ENCODE measurements around the gene LAMTOR5. TPM values are rescaled to one million over a fixed set of nuclear protein-coding genes. Genes with fewer than 3 reads are reported as not detected.

LAMTOR5 gene
- total and polyA plus RNA-seq, 4 donors = 73.6 to 329 (median 127) TPM

DNA sequence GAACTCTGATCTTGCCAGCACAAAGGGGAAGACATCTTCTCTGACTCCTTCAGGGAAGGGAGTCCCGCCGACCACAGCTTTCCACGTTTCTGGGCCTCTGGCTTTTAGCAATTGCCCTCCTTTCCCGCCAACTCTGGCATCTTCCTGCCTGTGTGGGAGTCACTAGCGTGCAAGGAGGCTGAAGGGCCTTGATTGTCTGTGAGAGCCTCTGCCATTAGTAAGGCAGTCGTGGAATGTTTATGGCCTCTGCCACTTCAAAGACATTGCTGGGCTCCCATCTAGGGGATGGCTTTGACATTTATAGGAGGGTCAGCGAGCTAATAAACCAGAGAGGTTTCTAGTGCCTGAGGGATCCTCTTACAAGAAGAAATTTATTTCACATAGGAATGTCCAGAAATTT is 29.1 kb upstream of the LAMTOR5 start:
- no peaks in the 10 kb centered on the region for H3K27me3 ChIP-seq (ENCODE audit: control insufficient read depth in 1 of 2, insufficient read depth in 2 of 2, low read length in 1 of 2)
- DNase-seq (no peak), ATAC-seq (ENCODE audit: low FRiP score) (no peak)
- no peaks in the 10 kb centered on the region for H3K4me1 ChIP-seq (ENCODE audit: control insufficient read depth in 1 of 2, insufficient read depth in 2 of 2, low read length in 2 of 2)
- no peaks in the 10 kb centered on the region for H3K9me3 ChIP-seq (ENCODE audit: control insufficient read depth, low read length)
- H3K27ac ChIP-seq (ENCODE audit: low read depth in 1 of 2, low read length in 2 of 2) = no peak overlapping the region
- H3K4me3 ChIP-seq (ENCODE audit: low read length in 2 of 2) = no peak overlapping the region
- 72 to 75% methylated on average over 7 of the region's 7 CpGs for WGBS, 2 donors
- H3K36me3 ChIP-seq (ENCODE audit: control insufficient read depth in 1 of 2, insufficient read depth in 2 of 2, low read length in 1 of 2) = no peaks in the 10 kb centered on the region
- intact Hi-C loops (cut with DNase I) = no loop called here

DNA sequence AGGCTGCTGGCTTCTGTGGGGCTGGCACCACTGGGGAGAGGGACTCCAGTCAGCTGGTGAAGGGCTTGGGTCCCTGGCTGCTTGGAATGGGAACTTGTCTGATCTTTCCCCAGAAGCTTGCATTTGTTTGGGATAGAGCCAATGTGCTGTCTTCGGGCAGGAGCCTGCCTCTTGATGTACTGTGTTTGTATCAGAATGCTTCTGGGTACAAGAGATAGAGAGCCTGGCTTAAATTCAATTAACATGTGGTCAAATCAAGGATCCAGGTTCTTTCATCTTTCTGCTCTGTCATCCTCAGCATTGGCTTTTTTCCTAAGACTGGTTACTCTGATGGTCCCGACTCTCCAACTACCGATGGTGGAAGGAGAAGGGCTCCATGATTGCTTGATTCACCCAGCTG is 27.5 kb upstream of the LAMTOR5 start:
- no peak for DNase-seq
- WGBS, 2 donors = 85 to 86% methylated on average over 3 of the region's 3 CpGs
- Histone ChIP-seq H3K36me3 (ENCODE audit: control insufficient read depth in 1 of 2, insufficient read depth in 2 of 2, low read length in 1 of 2) (no peaks in the 10 kb centered on the region), H3K4me3 (ENCODE audit: low read length in 2 of 2) (no peak overlapping the region), H3K9me3 (ENCODE audit: control insufficient read depth, low read length) (no peaks in the 10 kb centered on the region), H3K27me3 (ENCODE audit: control insufficient read depth in 1 of 2, insufficient read depth in 2 of 2, low read length in 1 of 2) (no peaks in the 10 kb centered on the region), H3K27ac (ENCODE audit: low read depth in 1 of 2, low read length in 2 of 2) (no peak overlapping the region), H3K4me1 (ENCODE audit: control insufficient read depth in 1 of 2, insufficient read depth in 2 of 2, low read length in 2 of 2) (no peaks in the 10 kb centered on the region)
- no peak for ATAC-seq (ENCODE audit: low FRiP score)
- intact Hi-C loops (cut with DNase I) = no loop called here

DNA sequence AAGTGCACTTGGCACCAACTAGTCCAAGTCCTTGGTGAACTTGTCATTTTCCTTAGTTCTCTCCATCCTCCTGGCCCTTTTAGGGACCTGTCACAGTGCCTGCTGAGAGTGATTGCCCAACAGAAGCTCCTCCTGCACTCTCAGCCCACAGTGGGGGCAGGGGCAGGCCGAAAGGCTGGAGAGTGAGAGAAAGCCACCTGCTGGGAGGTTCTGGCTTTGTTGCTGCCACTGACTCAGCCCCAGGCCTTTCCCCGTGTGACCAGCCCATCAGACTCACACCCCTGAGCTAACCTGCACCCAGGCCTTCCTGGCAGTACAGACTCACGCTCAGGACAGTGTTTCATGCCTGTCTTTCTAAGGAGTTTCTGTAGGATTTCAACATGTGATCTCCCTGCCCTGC is 26.3 kb upstream of the LAMTOR5 start:
- no peaks in the 10 kb centered on the region for H3K9me3 ChIP-seq (ENCODE audit: control insufficient read depth, low read length)
- intact Hi-C loops (cut with DNase I) = no loop called here
- no peak overlapping the region for H3K27ac ChIP-seq (ENCODE audit: low read depth in 1 of 2, low read length in 2 of 2)
- no peaks in the 10 kb centered on the region for H3K4me1 ChIP-seq (ENCODE audit: control insufficient read depth in 1 of 2, insufficient read depth in 2 of 2, low read length in 2 of 2)
- peak; percentile 16 for ATAC-seq (ENCODE audit: low FRiP score)
- no peak overlapping the region for H3K4me3 ChIP-seq (ENCODE audit: low read length in 2 of 2)
- H3K36me3 ChIP-seq (ENCODE audit: control insufficient read depth in 1 of 2, insufficient read depth in 2 of 2, low read length in 1 of 2) = no peaks in the 10 kb centered on the region
- H3K27me3 ChIP-seq (ENCODE audit: control insufficient read depth in 1 of 2, insufficient read depth in 2 of 2, low read length in 1 of 2) = no peaks in the 10 kb centered on the region
- WGBS, 2 donors = 66 to 78% methylated on average over 2 to 3 of the region's 3 CpGs
- peak in 1 of 2 donors; percentile 53 for DNase-seq

DNA sequence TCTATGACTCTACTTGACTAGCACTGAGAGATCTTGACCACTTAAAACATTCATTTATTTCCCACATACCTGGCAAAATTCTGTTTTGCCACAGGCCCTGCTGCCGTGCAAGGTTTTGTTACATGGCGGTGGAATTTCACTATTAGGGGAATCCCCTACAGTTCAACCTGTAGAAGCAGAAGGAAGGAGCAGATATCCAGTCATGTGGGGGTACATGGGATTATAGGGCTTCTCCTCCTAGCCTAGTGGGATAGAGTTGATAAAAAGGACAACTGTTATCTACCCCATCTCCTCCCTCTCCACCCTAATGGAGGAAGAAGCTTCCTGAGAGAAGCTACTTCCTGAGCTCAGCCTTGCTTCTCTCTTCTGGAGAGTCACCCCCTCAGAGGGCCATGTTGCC is 25.7 kb upstream of the LAMTOR5 start:
- no peak overlapping the region for H3K27ac ChIP-seq (ENCODE audit: low read depth in 1 of 2, low read length in 2 of 2)
- intact Hi-C loops (cut with DNase I) = no loop called here
- DNase-seq = no peak
- no peaks in the 10 kb centered on the region for H3K9me3 ChIP-seq (ENCODE audit: control insufficient read depth, low read length)
- H3K4me1 ChIP-seq (ENCODE audit: control insufficient read depth in 1 of 2, insufficient read depth in 2 of 2, low read length in 2 of 2) = no peaks in the 10 kb centered on the region
- 95 to 98% methylated on average over 2 of the region's 2 CpGs for WGBS, 2 donors
- H3K27me3 ChIP-seq (ENCODE audit: control insufficient read depth in 1 of 2, insufficient read depth in 2 of 2, low read length in 1 of 2) = no peaks in the 10 kb centered on the region
- H3K36me3 ChIP-seq (ENCODE audit: control insufficient read depth in 1 of 2, insufficient read depth in 2 of 2, low read length in 1 of 2) = no peaks in the 10 kb centered on the region
- no peak overlapping the region for H3K4me3 ChIP-seq (ENCODE audit: low read length in 2 of 2)
- no peak for ATAC-seq (ENCODE audit: low FRiP score)

DNA sequence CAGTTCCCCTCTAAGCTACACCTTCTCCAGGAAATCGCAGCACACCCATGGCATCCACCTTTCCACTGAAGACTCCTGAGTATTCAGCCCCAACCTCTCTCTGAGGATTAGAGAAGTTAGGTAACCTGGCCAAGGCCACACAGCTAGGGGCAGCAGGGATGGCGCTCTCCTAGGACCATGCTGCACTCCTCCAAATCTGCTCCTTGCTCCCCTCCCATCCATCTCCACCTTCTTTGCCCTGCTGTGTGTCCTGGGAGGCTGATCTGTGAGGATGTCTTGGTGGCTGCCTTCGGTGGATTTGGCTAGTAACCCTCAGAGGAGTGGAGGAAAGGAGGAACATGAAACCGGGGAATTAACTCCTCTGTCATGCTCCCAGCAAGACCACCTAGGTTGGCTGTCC is 23.4 kb upstream of the LAMTOR5 start:
- Histone ChIP-seq H3K27ac (ENCODE audit: low read depth in 1 of 2, low read length in 2 of 2) (no peak overlapping the region), H3K36me3 (ENCODE audit: control insufficient read depth in 1 of 2, insufficient read depth in 2 of 2, low read length in 1 of 2) (no peaks in the 10 kb centered on the region), H3K4me3 (ENCODE audit: low read length in 2 of 2) (no peak overlapping the region), H3K9me3 (ENCODE audit: control insufficient read depth, low read length) (no peaks in the 10 kb centered on the region), H3K4me1 (ENCODE audit: control insufficient read depth in 1 of 2, insufficient read depth in 2 of 2, low read length in 2 of 2) (no peaks in the 10 kb centered on the region), H3K27me3 (ENCODE audit: control insufficient read depth in 1 of 2, insufficient read depth in 2 of 2, low read length in 1 of 2) (no peaks in the 10 kb centered on the region)
- WGBS, 2 donors = 86 to 97% methylated on average over 4 of the region's 4 CpGs
- ATAC-seq (ENCODE audit: low FRiP score) (no peak), DNase-seq (no peak)
- intact Hi-C loops (cut with DNase I) = no loop called here

DNA sequence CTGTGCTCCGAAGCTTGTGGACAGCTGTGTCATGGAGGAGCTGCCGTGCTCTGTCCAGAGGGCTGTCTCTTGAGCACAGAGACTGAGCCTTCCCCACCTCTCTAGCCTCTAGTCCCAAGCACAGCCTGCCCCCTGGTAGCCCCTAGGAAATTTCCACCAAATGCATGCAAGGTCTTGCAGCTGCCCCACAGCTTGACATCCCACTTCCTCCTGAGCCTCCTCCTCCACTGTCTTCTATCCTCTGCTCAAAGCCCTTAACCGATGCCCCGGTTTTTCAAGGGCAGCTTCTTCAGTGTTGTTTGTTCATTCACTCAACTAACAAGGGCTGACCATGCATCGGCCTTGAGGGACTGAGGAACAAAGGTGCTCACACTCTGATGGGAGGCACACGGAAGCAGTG is 22.9 kb upstream of the LAMTOR5 start:
- Histone ChIP-seq H3K27ac (ENCODE audit: low read depth in 1 of 2, low read length in 2 of 2) (no peak overlapping the region), H3K36me3 (ENCODE audit: control insufficient read depth in 1 of 2, insufficient read depth in 2 of 2, low read length in 1 of 2) (no peaks in the 10 kb centered on the region), H3K4me1 (ENCODE audit: control insufficient read depth in 1 of 2, insufficient read depth in 2 of 2, low read length in 2 of 2) (no peaks in the 10 kb centered on the region), H3K27me3 (ENCODE audit: control insufficient read depth in 1 of 2, insufficient read depth in 2 of 2, low read length in 1 of 2) (no peaks in the 10 kb centered on the region), H3K4me3 (ENCODE audit: low read length in 2 of 2) (no peak overlapping the region), H3K9me3 (ENCODE audit: control insufficient read depth, low read length) (no peaks in the 10 kb centered on the region)
- intact Hi-C loops (cut with DNase I) = no loop called here
- no peak for DNase-seq
- no peak for ATAC-seq (ENCODE audit: low FRiP score)
- 80% methylated on average over 6 of the region's 6 CpGs for WGBS, 2 donors

DNA sequence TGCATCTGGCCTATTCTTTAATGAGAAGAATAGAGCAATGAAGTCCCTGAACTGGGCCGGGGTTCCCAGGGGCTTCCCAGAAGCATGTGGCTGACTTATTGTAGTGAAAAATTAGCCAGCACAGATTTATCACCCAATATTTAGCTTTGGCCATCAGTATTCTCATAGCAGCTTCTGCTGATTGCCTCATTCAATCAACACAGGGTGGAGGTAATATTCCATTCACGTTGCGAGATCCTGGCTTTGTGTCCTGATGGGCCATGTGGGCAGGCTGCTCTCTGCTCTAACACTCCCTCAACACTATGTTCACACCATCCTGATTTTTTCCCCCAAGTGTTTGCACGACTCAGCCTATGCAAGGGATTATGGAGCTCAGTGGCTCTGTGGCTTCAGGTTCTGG is 21.5 kb upstream of the LAMTOR5 start:
- Histone ChIP-seq H3K27me3 (ENCODE audit: control insufficient read depth in 1 of 2, insufficient read depth in 2 of 2, low read length in 1 of 2) (no peaks in the 10 kb centered on the region), H3K4me1 (ENCODE audit: control insufficient read depth in 1 of 2, insufficient read depth in 2 of 2, low read length in 2 of 2) (no peaks in the 10 kb centered on the region), H3K36me3 (ENCODE audit: control insufficient read depth in 1 of 2, insufficient read depth in 2 of 2, low read length in 1 of 2) (no peaks in the 10 kb centered on the region), H3K9me3 (ENCODE audit: control insufficient read depth, low read length) (no peaks in the 10 kb centered on the region), H3K4me3 (ENCODE audit: low read length in 2 of 2) (no peak overlapping the region), H3K27ac (ENCODE audit: low read depth in 1 of 2, low read length in 2 of 2) (no peak overlapping the region)
- WGBS, 2 donors = 69 to 81% methylated on average over 4 of the region's 4 CpGs
- ATAC-seq (ENCODE audit: low FRiP score) (no peak), DNase-seq (no peak)
- intact Hi-C loops (cut with DNase I) = no loop called here

DNA sequence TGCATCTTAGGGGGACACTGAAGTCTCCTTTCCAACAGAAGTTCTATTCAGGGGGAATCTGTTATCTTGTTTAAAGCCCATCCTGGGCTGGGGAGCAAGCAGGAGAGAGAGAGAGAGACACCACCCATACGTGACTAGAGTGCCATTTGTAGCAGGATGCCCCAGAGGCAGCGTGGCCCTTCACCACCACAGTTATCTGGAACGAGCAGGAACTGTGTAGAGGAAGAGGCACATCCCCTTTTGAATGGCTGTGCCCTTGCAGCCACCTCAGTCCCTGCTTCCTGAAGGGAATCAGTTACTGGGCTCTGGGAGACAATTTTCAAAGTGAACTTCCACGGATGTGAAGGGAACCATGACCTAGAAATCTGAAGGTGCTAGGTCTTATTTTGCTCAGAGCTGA is 19.4 kb upstream of the LAMTOR5 start:
- no peak overlapping the region for H3K4me3 ChIP-seq (ENCODE audit: low read length in 2 of 2)
- DNase-seq (no peak), ATAC-seq (ENCODE audit: low FRiP score) (no peak)
- no peaks in the 10 kb centered on the region for H3K9me3 ChIP-seq (ENCODE audit: control insufficient read depth, low read length)
- no peak overlapping the region for H3K27ac ChIP-seq (ENCODE audit: low read depth in 1 of 2, low read length in 2 of 2)
- intact Hi-C loops (cut with DNase I) = no loop called here
- H3K27me3 ChIP-seq (ENCODE audit: control insufficient read depth in 1 of 2, insufficient read depth in 2 of 2, low read length in 1 of 2) = no peaks in the 10 kb centered on the region
- H3K36me3 ChIP-seq (ENCODE audit: control insufficient read depth in 1 of 2, insufficient read depth in 2 of 2, low read length in 1 of 2) = no peaks in the 10 kb centered on the region
- no peaks in the 10 kb centered on the region for H3K4me1 ChIP-seq (ENCODE audit: control insufficient read depth in 1 of 2, insufficient read depth in 2 of 2, low read length in 2 of 2)
- WGBS, 2 donors = 80 to 83% methylated on average over 4 of the region's 4 CpGs

DNA sequence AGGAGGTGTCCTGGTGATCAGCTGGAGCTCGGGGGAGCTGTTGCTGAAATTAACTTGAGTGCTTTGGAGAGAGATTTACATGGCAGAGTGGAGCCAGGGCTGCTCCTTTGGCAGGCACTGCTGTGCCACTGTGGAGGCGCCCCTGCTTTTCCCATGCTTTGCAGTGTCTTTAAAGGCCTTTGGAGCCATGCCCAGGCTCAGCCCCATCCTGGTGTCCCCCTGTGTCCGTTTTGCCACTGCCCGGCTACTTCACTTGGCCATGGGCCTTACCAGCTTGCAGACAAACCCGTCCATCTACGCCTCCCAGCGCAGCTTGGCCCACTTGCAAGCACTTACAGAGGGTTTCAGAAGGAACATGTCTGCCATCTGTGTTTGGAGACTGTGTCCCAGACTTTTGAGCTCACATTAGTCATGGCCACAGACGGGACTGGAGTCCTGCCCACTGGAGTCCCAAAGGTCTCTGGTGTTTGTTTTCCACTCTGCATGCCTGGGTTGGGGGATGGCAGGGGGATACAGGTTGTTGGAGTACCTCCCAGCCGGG is 18.2 kb upstream of the LAMTOR5 start:
- 15 to 25% methylated on average over 9 of the region's 9 CpGs for WGBS, 2 donors
- Histone ChIP-seq H3K27ac (ENCODE audit: low read depth in 1 of 2, low read length in 2 of 2) (no peak overlapping the region), H3K27me3 (ENCODE audit: control insufficient read depth in 1 of 2, insufficient read depth in 2 of 2, low read length in 1 of 2) (no peaks in the 10 kb centered on the region), H3K36me3 (ENCODE audit: control insufficient read depth in 1 of 2, insufficient read depth in 2 of 2, low read length in 1 of 2) (no peaks in the 10 kb centered on the region), H3K9me3 (ENCODE audit: control insufficient read depth, low read length) (no peaks in the 10 kb centered on the region), H3K4me1 (ENCODE audit: control insufficient read depth in 1 of 2, insufficient read depth in 2 of 2, low read length in 2 of 2) (no peaks in the 10 kb centered on the region), H3K4me3 (ENCODE audit: low read length in 2 of 2) (no peak overlapping the region)
- peak; percentile 61 for ATAC-seq (ENCODE audit: low FRiP score)
- no peak for DNase-seq
- intact Hi-C loops (cut with DNase I) = no loop called here
